Upper lobe of right lung (tissue), 1 donor: ENCODE measurements around the gene MGAT4A. TPM values are rescaled to one million over a fixed set of nuclear protein-coding genes. Genes with fewer than 3 reads are reported as not detected.

Experiments used
- ATAC-seq: fragments of 200-7000 bp; cut with Tn5 transposase; one replicate; pipeline ENCODE4 v1.9.1; 2020; ENCODE audit warnings: mild to moderate bottlenecking, moderate library complexity
- DNase-seq: peaks from one replicate; pipeline ENCODE4 v3.0.0-alpha.2; 2020
- H3K27ac ChIP-seq: fragments of 200-600 bp; one replicate; pipeline ENCODE4 v1.8.0; 2022
- H3K27me3 ChIP-seq: fragments of 200-600 bp; one replicate; pipeline ENCODE4 v1.8.0; 2022; ENCODE audit warnings: mild to moderate bottlenecking
- H3K36me3 ChIP-seq: fragments of 200-600 bp; one replicate; pipeline ENCODE4 v1.8.0; 2022
- H3K4me1 ChIP-seq: fragments of 200-600 bp; one replicate; pipeline ENCODE4 v1.8.0; 2022
- H3K4me3 ChIP-seq: fragments of 200-600 bp; one replicate; pipeline ENCODE4 v1.8.0; 2022; ENCODE audit warnings: mild to moderate bottlenecking
- H3K9me3 ChIP-seq: fragments of 200-600 bp; one replicate; pipeline ENCODE4 v1.8.0; 2022
- intact Hi-C: fragments of 100-400 bp; cut with DNase I; formaldehyde crosslinking; loops from one replicate; pipeline ENCODE4 v1.11.0; 2022
- total RNA-seq: library from RNA; stranded (reverse); fragmentation: NEBNext Ultra II Directional; extraction: Animal tissue kit (Norgen Biotek cat#: 25700); gene quantifications from one replicate; pipeline ENCODE4 v1.2.1, GENCODE V29; 2021
- TF ChIP-seq, protein P1 (sequence below): fragments of 200-600 bp; IDR thresholded peaks from one replicate; pipeline ENCODE4 v1.8.0; 2022; ENCODE audit warnings: antibody characterized with exemption
- donor health status: DM: no; HTN: yes; CAD: no; lungs with severe emphysema.

The MGAT4A gene
- total RNA-seq, 1 donor from 2014 or later = 85.8 TPM

DNA sequence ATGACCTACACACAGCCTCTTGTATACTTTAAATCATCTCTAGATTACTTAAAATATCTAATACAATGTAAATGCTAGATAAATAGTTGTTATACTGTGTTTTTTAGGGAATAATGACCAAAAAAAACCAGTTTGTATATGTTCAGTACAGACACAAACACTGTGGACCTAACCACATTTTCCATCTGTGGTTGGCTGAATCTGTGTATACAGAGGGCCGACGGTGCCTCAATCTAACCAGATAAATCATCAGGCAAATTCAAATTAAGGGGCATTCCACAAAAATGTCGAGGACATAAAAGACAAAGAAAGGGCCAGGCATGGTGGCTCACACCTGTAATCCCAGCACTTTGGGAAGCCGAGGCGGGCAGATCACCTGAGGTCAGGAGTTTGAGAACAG, 14.1 kb downstream of the MGAT4A start:
- no peaks in the 10 kb centered on the region for H3K36me3 ChIP-seq
- intact Hi-C loops = no loop called here
- DNase-seq = no peak
- H3K4me1 ChIP-seq = no peaks in the 10 kb centered on the region
- TF ChIP-seq, protein P1, sequence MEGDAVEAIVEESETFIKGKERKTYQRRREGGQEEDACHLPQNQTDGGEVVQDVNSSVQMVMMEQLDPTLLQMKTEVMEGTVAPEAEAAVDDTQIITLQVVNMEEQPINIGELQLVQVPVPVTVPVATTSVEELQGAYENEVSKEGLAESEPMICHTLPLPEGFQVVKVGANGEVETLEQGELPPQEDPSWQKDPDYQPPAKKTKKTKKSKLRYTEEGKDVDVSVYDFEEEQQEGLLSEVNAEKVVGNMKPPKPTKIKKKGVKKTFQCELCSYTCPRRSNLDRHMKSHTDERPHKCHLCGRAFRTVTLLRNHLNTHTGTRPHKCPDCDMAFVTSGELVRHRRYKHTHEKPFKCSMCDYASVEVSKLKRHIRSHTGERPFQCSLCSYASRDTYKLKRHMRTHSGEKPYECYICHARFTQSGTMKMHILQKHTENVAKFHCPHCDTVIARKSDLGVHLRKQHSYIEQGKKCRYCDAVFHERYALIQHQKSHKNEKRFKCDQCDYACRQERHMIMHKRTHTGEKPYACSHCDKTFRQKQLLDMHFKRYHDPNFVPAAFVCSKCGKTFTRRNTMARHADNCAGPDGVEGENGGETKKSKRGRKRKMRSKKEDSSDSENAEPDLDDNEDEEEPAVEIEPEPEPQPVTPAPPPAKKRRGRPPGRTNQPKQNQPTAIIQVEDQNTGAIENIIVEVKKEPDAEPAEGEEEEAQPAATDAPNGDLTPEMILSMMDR = no peak
- no peak overlapping the region for H3K4me3 ChIP-seq
- H3K9me3 ChIP-seq = no peaks in the 10 kb centered on the region
- no peak for ATAC-seq
- no peaks in the 10 kb centered on the region for H3K27me3 ChIP-seq
- no peak overlapping the region for H3K27ac ChIP-seq

DNA sequence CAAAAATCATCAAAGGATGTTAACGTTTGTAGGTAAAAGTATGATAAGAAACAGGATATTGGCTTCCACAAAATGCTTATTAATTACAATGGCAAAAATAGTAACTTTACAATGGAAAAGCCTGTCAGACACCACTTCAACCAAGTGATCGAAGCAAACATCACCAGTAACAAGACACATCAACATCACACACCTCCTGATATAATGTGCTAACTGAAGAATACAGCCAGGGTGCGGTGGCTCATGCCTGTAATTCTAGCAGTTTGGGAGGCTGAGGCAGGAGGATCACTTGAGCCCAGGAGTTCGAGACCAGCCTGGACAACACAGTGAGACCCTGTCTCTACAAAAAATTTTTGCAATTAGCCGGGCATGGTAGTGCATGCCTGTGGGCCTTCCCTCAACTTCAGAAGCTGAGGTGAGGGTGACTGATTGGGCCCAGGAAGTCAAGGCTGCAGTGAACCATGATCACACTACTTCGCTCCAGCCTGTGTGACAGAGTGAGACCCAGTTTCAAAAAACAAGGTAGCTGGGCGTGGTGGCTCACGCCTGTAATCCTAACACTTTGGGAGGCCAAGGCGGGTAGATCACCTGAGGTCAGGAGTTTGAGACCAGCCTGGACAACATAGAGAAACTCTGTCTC, 15.0 kb downstream of the MGAT4A start:
- intact Hi-C loops = no loop called here
- no peak for ATAC-seq
- H3K4me3 ChIP-seq = no peak overlapping the region

DNA sequence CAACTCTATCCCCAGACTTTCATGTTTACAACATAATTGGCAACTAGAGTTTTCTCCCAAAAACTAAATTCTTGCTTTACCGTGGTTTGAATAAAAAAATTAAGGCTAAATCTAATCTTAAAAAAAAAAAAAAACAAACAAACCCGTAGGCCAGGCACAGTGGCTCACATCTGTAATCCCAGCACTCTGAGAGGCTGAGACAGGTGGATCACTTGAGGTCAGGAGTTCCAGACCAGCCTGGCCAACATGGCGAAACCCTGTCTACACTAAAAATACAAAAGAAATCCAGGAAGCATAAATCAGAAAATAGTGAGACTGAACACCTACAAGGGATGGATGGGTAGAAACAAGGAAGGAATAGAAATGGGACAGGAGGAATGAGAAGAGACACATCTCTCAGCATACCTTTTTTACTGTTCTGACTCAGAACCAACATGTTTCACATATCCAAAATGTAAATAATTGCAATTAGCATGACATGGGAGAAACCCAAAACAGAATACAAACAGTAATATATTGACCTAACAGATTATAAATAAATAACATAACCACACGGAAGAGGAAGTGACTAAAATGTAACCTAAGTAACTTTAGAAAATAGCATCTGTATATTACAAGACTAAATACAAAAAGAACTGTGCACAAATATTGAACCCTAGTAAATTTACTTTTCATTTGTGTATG, 17.5 kb downstream of the MGAT4A start:
- TF ChIP-seq, protein P1 = no peak
- no peak for ATAC-seq
- H3K36me3 ChIP-seq = no peaks in the 10 kb centered on the region
- no peak for DNase-seq
- H3K9me3 ChIP-seq = no peaks in the 10 kb centered on the region
- H3K27ac ChIP-seq = no peak overlapping the region
- H3K27me3 ChIP-seq = no peaks in the 10 kb centered on the region
- H3K4me3 ChIP-seq = no peak overlapping the region
- H3K4me1 ChIP-seq = peaks cover 19% of the 10 kb centered on the region
- intact Hi-C loops = no loop called here

More for the DNA sequence above, 15.0 kb downstream of the MGAT4A start:
- Histone ChIP-seq H3K9me3 (no peaks in the 10 kb centered on the region), H3K27ac (no peak overlapping the region), H3K36me3 (no peaks in the 10 kb centered on the region), H3K27me3 (no peaks in the 10 kb centered on the region), H3K4me1 (no peaks in the 10 kb centered on the region)
- DNase-seq = no peak
- TF ChIP-seq, protein P1 = no peak

DNA sequence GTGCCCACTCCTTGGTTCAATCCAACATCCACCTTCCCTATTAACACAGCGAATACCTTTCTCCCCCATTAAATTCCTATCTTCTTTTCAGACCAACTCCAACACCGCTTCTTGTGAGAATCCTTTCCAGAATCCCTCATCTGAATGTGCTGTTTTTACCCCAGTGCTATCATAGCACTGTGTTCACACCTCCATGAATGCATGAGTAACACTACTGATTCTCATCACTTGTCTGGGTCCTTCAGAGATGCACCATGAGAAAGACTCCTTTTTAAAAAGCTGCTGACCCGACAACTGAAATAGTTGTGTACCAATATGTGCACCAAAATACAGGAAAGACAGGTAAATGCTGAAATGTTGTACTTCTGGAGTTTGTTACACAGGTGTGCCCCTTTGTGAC, 18.8 kb downstream of the MGAT4A start:
- Histone ChIP-seq H3K36me3 (no peaks in the 10 kb centered on the region), H3K27ac (no peak overlapping the region), H3K9me3 (no peaks in the 10 kb centered on the region), H3K27me3 (no peaks in the 10 kb centered on the region), H3K4me3 (no peak overlapping the region), H3K4me1 (peaks cover 23% of the 10 kb centered on the region)
- DNase-seq (no peak), ATAC-seq (no peak)
- TF ChIP-seq, protein P1 = no peak
- intact Hi-C loops = no loop called here

DNA sequence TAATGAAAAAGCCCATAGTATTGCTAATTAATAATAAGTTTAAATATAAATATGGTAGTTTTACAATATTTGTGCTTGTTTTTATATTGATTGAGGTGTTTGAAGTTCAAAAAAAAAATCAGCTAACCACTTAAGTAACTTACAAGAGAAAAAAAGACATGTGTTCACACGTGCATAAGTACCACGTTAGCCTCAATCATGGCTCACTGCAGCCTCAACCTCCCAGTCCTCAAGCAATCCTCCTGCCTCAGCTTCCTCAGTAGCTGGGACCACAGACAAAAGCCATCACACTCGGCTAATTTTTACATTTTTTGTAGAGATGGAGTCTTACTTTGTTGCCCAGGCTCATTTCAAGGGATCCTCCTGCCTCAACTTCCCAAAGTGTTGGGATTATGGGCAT, 19.4 kb downstream of the MGAT4A start:
- peaks cover 23% of the 10 kb centered on the region for H3K4me1 ChIP-seq
- intact Hi-C loops = no loop called here
- no peaks in the 10 kb centered on the region for H3K9me3 ChIP-seq
- no peak for ATAC-seq
- no peak overlapping the region for H3K4me3 ChIP-seq
- TF ChIP-seq, protein P1 = no peak
- no peaks in the 10 kb centered on the region for H3K36me3 ChIP-seq
- H3K27ac ChIP-seq = no peak overlapping the region
- DNase-seq = no peak
- no peaks in the 10 kb centered on the region for H3K27me3 ChIP-seq
